Stimulated activated CD4-positive, alpha-beta T cell treated with anti-CD3 and anti-CD28 coated beads, Interleukin-12 subunit alpha, Interleukin-12 subunit beta, amount 100 ng/mL, for 24 hours (primary cell): ENCODE measurements around the gene KCTD4.
"Not testable (repeated sequence)": the region's sequence is repeated elsewhere in the genome, so short reads cannot be mapped to it uniquely, and the experiment has no call there.

Experiments used
- DNase-seq, 2 experiments: peaks; one replicate each; pipeline ENCODE4 v3.0.0-alpha.2; 2020; ENCODE audit warnings: low read depth in 2 of 2

Gene KCTD4

GRCh38 chr13:45200701-45201232 lies at the start of gene KCTD4:
Gene KCTD4 (minus strand): TSS chr13:45201045. CDS start chr13:45194567, 6,478 bp downstream.
- DNase-seq, result no peak

DNA sequence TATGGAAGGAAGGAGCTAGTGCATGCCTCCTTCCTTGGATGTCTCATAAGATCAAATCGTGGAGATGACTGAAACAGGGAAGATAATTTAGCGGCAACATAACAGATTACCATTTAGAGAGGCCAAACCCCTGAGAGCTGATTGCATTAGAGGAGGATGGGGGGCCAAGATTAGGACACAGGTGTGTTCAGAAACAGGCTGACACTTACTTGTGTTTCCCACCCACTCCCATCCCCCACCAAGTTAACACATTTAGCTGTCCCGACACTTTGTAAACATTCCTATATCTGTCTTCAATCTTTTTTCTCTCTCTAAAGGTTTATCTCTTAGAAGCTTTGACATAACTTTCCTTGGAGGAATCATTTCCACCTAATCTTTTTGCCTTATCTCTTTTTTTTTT lies 48.8 kb upstream of the KCTD4 start:
- DNase-seq, result no peak

- not testable (repeated sequence) for DNase-seq
Observed at GRCh38 chr13:45244736-45245135, 43.9 kb upstream of the KCTD4 start.

GRCh38 chr13:45243077-45243476 lies 42.2 kb upstream of the KCTD4 start:
- no peak for DNase-seq

DNA sequence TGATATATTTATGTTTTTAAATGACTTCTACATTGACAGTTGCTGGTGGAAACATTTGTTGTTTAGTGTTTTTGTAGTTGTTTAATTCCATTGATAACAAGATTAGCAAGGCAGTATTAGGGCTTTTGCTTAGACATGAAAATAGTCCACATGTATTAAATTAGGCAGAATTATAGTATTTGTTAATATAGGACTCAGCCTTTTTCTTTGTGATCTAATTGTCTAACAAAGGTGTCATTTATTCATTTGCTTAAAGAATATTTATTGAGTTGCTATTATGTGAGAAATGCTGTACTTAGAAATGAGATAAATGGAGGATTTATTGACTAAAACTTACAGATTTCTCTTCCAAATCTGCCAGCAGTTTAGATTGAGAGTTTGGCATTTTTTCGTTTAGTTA lies 41.7 kb upstream of the KCTD4 start:
- no peak for DNase-seq

DNA sequence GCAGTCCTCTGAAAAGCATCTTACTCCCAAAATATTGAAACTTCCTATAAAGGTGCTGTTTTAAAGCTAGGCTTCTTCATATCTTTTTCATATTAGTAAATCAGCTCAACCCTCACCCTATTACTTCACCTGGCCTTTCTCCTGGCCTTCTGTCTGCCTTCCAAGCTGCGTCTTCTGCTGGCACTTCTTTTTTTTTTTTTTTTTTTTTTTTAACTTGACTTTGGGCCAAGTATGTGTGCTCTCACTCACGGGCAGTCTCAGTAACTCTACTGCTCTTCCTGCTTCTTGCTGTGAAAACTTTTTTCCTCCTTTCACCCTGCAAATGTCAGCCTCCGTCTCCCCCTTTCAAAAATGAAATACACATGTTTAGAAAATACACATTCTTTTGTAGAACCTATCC lies 41.2 kb upstream of the KCTD4 start:
- no peak for DNase-seq

DNA sequence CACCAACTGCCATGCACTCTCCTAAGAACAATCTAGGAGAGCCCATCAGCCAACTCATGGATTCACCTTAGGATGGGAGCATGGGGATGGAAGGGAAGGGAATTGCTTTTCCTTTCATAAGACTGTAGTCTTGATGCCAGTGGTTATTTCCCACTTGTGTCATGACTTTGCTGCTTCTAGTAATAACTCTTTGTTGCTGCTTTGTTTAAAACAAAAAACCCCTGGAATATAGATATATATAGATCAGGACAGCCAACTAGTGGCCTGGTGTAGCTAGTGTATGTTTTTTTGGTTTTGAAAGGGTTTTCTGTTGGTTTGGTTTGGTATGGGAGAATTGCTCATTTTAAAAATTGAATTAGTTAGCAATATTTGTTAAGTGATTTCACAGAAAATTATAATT lies 39.3 kb upstream of the KCTD4 start:
- no peak for DNase-seq

GRCh38 chr13:45238945-45239795 lies 38.3 kb upstream of the KCTD4 start:
- DNase-seq, result no peak

DNA sequence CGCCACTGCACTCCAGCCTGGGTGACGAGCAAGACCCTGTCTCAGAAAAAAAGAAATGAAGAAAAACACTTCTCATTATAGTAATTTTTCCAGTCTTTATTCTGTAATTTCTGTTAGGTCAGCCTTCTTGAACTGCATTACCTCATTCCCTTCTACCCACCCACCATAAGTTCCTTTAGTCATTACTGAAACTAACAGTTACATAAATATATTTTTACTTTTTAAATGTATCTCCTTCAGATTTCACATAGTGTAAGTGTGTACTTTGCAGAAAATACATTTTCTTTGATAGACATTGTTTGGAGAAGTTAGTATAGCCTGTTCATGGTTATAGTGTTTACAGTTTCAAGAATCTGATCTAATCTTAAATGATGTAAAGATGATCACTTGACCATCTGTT lies 31.7 kb upstream of the KCTD4 start:
- no peak for DNase-seq

DNA sequence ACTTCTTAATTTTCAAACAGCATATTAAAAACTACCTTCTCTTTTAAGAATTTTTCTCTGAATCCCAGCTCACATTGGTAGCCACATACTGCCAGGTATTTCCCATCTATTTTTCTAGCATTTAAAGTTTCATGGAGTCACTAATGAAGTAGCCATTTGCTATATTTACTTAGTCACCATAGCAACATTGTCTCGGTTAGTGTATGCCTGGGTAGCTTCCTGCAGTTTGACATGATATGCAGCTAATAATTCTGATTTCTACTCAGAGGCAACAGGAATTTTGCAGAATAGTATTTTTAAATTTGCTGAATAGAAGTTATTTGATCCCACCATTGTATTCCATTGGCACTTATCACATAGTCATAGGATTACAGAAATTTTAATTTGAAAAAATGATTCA lies 30.9 kb upstream of the KCTD4 start:
- no peak for DNase-seq

DNA sequence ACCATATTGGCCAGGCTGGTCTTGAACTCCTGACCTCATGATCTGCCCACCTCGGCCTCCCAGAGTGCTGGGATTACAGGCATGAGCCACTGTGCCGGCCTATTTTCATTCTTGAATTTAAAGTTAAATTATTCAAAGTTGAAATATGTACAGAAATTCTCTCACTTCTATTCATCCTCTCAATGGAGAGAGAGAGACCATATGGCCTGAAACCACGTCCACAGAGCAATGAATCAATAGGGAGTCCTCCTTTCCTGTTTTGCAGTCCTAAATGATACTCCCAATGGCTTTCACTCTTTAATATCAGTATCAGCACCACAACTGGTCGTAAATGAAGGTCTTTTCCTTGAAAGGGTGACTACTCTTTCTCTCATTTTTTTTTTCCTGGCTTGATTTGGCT lies 30.5 kb upstream of the KCTD4 start:
- no peak for DNase-seq

- no peak for DNase-seq
Observed at GRCh38 chr13:45229172-45229571, 28.3 kb upstream of the KCTD4 start.

- DNase-seq, result no peak
Observed at GRCh38 chr13:45228002-45228401, 27.2 kb upstream of the KCTD4 start.

DNA sequence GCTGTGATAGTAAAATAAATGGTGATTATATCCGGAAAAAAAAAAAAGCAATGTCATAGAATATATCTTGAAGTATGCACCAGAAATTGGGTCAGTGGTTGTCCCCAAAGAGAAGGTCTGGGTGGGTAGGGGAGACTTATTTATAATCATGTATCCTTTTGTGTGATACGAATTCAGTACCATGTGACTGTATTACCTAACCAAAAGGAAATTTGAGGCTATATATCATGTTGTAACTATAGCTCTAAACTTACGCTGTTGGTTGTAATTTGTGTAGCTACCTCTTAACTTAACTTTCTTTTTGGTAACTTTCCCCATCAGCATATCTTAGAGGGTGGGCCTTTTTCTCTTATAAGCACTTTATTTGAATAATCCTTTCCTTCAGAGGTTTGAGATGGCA lies 25.2 kb upstream of the KCTD4 start:
- DNase-seq, result no peak

DNA sequence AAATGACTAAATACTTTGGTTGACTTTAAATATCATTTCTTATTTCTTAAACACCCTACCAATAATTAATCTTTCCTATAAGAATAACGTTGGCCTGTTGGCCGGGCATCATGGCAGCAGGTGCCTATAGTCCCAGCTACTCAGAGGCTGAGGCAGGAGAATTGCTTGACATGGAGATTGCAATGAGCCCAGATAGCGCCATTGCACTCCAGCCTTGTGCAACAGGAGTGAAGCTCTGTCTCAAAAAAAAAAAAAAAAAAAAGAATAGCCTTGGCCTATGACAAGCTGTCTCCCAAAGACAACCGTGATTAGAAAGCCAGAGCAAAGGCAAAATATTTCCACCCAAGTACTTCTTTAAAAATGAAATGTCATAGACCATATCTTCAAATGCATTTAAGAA lies 24.5 kb upstream of the KCTD4 start:
- DNase-seq, result no peak

- DNase-seq, result no peak
Observed at GRCh38 chr13:45224176-45224575, 23.3 kb upstream of the KCTD4 start.

GRCh38 chr13:45222919-45223318 lies 22.1 kb upstream of the KCTD4 start:
- DNase-seq, result no peak

GRCh38 chr13:45222516-45222915 lies 21.7 kb upstream of the KCTD4 start:
- no peak for DNase-seq

DNA sequence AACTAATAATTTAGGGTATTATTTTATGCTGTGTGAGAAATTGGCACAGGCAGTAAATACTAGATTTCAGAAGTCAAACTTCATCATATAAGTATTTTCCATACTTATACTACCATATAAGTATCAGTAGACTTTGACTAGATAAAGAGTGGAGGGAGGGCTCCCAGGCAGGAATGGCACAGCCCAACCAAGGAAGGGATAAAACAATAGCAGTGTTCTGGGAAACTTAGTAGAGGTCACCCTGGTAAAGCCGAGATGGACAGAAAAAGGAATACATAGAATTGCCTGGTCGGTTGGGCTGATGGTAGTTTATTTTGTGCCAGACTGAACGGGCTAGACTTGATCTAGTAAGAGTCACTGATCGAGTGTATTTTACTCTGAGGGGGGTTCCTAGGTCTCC lies 19.6 kb upstream of the KCTD4 start:
- DNase-seq, result no peak

GRCh38 chr13:45219938-45220375 lies 19.1 kb upstream of the KCTD4 start:
- no peak for DNase-seq

- no peak for DNase-seq
Observed at GRCh38 chr13:45219123-45219891, 18.5 kb upstream of the KCTD4 start.

DNA sequence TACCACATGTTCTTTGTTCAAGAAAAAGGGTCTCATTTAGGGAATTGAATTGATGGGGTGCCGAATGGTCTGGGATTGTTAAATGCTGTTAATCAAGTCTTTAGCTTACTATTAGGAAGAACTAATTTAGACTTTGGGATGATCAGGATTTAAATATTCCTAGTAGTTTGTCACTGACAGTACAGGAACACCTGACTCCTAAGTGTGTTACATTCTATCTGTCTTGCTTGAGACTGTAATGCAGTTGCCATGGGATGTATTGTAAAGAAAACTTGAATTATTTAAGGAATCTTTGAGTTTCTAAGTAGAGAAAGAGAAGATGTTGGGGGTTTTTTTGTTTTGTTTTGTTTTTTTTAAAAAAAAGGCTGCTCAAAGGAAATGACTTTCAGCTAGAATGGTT lies 17.8 kb upstream of the KCTD4 start:
- no peak for DNase-seq

DNA sequence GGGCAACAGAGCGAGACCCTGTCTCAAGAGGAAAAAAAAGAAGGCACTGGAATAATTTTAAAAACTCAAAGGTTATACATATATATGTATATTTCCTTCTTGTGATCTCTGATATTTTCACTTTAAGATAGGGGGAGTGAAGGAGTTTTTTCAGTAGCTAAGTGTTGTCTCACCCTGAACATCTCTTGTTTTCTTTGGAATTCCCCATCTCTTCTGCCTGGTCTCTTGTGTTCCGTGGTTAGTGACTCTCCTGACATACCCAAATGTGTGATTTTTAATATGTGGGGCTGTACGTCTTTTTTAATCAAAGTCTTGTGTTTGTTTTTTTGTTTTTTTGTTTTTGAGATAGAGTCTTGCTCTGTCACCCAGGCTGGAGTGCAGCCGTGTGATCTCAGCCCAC lies 15.3 kb upstream of the KCTD4 start:
- DNase-seq, result no peak
